Epithelial cell of proximal tubule (primary cell): ENCODE results near the gene DNAH2. TPM values are rescaled to one million over a fixed set of nuclear protein-coding genes. Genes with fewer than 3 reads are reported as not detected.

Experiments used
- DNase-seq: peaks from one replicate; pipeline ENCODE4 v3.0.0-alpha.2; 2011; ENCODE audit warnings: low read depth
- H3K4me3 ChIP-seq: 2 replicates; pipeline ENCODE4 v1.5.1; 2011; ENCODE audit warnings: low read depth, mild to moderate bottlenecking, low read length
- CTCF ChIP-seq: conservative IDR thresholded peaks from 2 replicates; pipeline ENCODE4 v1.5.1; 2012; ENCODE audit warnings: low read depth, mild to moderate bottlenecking, low read length
- total RNA-seq: library from RNA; depleted of rRNA; stranded (reverse); fragments of >200 nt; gene quantifications from 2 replicates; pipeline ENCODE4 v1.2.3, GENCODE V29; 2015

DNAH2 gene
- total RNA-seq, 1 donor from 2014 or later = not detected

GRCh38 chr17:7789131-7789530 lies 71.6 kb downstream of the DNAH2 start:
- TF ChIP-seq CTCF = no peak
- no peak for DNase-seq
- no peak overlapping the region for H3K4me3 ChIP-seq

DNA sequence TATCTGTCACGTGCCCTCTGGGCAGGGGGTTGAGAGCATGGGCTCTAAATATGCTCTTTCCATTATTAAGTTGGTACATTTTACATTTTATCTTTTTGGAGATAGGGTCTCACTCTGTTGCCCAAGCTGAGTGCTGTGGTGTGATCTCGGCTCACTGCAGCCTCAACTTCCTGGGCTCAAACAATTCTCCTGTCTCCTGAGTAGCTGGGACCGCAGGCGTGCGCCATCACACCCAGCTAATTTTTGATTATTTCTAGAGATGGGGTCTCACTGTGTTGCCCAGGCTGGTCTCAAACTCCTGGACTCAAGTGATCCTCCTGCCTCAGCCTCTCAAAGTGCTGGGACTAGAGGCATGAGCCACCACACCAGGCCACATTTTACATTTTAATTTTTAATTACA lies 72.6 kb downstream of the DNAH2 start:
- no peak for TF ChIP-seq CTCF
- no peak overlapping the region for H3K4me3 ChIP-seq
- DNase-seq = no peak

- DNase-seq = no peak
- TF ChIP-seq CTCF = no peak
- no peak overlapping the region for H3K4me3 ChIP-seq
Measured at GRCh38 chr17:7792611-7793010, 75.1 kb downstream of the DNAH2 start.

GRCh38 chr17:7794075-7794663 lies 76.6 kb downstream of the DNAH2 start:
- no peak for DNase-seq
- no peak overlapping the region for H3K4me3 ChIP-seq
- TF ChIP-seq CTCF = no peak

DNA sequence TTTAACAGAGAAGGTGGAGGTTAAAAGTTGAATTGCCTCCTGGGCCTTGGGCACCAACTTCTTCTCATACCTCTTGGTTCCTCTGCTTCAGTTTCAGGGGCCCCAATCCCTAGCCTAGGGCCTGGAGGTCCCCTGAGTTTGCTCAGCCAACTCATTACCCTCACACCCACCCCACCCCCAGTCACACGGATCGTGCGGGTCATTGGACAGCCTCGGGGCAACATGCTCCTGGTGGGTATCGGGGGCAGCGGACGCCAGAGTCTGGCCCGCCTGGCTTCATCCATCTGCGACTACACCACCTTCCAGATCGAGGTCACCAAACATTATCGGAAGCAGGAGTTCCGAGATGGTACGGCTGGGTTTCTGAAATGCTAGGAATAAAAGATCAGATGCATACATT lies 80.4 kb downstream of the DNAH2 start:
- no peak overlapping the region for H3K4me3 ChIP-seq
- DNase-seq = no peak
- TF ChIP-seq CTCF = no peak

DNA sequence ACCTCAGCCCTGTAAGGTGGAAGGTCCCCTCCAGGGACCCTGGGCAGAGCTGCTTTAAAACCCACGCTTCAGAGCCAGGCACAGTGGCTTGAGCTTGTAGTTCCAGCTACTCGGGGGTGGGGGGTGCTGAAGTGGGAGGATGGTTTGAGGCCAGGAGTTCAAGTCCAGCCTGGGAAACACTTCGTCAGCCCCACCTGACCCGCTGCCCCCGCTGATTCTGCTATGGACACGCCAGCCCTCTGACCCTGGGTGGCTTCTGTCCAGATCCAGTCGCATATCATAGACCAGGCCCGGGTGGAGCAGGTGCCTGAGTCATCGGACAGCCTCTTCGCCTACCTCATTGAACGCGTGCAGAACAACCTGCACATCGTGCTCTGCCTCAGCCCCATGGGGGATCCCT lies 81.3 kb downstream of the DNAH2 start:
- no peak for TF ChIP-seq CTCF
- no peak for DNase-seq
- no peak overlapping the region for H3K4me3 ChIP-seq

- H3K4me3 ChIP-seq = no peak overlapping the region
- no peak for TF ChIP-seq CTCF
- no peak for DNase-seq
Measured at GRCh38 chr17:7803981-7804380, 86.4 kb downstream of the DNAH2 start.
